ENCODE measurements around the gene THOC2. TPM values are rescaled to one million over a fixed set of nuclear protein-coding genes. Genes with fewer than 3 reads are reported as not detected.

The THOC2 gene
- total RNA-seq, 4 donors from 2014 or later = 111 to 154 (median 114) TPM

- Histone ChIP-seq H3K9me3 (no peaks in the 10 kb centered on the region), H3K4me3 (no peak overlapping the region), H3K4me1 (no peaks in the 10 kb centered on the region), H3K27ac (no peak overlapping the region), H3K36me3 (no peaks in the 10 kb centered on the region), H3K27me3 (no peaks in the 10 kb centered on the region)
- TF ChIP-seq POLR2A (IDR thresholded peaks at IDR 0.05) = no peak
- TF ChIP-seq, protein P1, sequence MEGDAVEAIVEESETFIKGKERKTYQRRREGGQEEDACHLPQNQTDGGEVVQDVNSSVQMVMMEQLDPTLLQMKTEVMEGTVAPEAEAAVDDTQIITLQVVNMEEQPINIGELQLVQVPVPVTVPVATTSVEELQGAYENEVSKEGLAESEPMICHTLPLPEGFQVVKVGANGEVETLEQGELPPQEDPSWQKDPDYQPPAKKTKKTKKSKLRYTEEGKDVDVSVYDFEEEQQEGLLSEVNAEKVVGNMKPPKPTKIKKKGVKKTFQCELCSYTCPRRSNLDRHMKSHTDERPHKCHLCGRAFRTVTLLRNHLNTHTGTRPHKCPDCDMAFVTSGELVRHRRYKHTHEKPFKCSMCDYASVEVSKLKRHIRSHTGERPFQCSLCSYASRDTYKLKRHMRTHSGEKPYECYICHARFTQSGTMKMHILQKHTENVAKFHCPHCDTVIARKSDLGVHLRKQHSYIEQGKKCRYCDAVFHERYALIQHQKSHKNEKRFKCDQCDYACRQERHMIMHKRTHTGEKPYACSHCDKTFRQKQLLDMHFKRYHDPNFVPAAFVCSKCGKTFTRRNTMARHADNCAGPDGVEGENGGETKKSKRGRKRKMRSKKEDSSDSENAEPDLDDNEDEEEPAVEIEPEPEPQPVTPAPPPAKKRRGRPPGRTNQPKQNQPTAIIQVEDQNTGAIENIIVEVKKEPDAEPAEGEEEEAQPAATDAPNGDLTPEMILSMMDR (IDR thresholded peaks at IDR 0.05) = no peak
- no peak for DNase-seq
Observed at GRCh38 chrX:123704781-123705180, 28.1 kb downstream of the THOC2 start.

- TF ChIP-seq, protein P1 (IDR thresholded peaks at IDR 0.05) = no peak
- no peaks in the 10 kb centered on the region for H3K4me1 ChIP-seq
- H3K27me3 ChIP-seq = no peaks in the 10 kb centered on the region
- H3K36me3 ChIP-seq = no peaks in the 10 kb centered on the region
- H3K9me3 ChIP-seq = no peaks in the 10 kb centered on the region
- no peak overlapping the region for H3K27ac ChIP-seq
- no peak overlapping the region for H3K4me3 ChIP-seq
- no peak for DNase-seq
Observed at GRCh38 chrX:123698979-123699520, 33.8 kb downstream of the THOC2 start.

- Histone ChIP-seq H3K36me3 (peaks cover 0 to 4% (median 0%) of the 10 kb centered on the region in 3 donors), H3K9me3 (no peaks in the 10 kb centered on the region), H3K27me3 (no peaks in the 10 kb centered on the region), H3K27ac (no peak overlapping the region), H3K4me3 (no peak overlapping the region), H3K4me1 (no peaks in the 10 kb centered on the region)
- DNase-seq = no peak
- TF ChIP-seq, protein P1 (IDR thresholded peaks at IDR 0.05) = no peak
- TF ChIP-seq POLR2A (IDR thresholded peaks at IDR 0.05) = no peak
Observed at GRCh38 chrX:123696334-123696733, 36.5 kb downstream of the THOC2 start.

GRCh38 chrX:123695242-123695641, 37.6 kb downstream of the THOC2 start:
- H3K9me3 ChIP-seq = no peaks in the 10 kb centered on the region
- H3K36me3 ChIP-seq = peaks cover 0 to 4% (median 0%) of the 10 kb centered on the region in 3 donors
- no peak for DNase-seq
- no peak overlapping the region for H3K27ac ChIP-seq
- no peak overlapping the region for H3K4me3 ChIP-seq
- no peaks in the 10 kb centered on the region for H3K4me1 ChIP-seq
- no peaks in the 10 kb centered on the region for H3K27me3 ChIP-seq
- TF ChIP-seq, protein P1 (IDR thresholded peaks at IDR 0.05) = no peak
- TF ChIP-seq POLR2A (IDR thresholded peaks at IDR 0.05) = no peak

GRCh38 chrX:123691776-123692175, 41.1 kb downstream of the THOC2 start:
- no peaks in the 10 kb centered on the region for H3K4me1 ChIP-seq
- H3K27me3 ChIP-seq = no peaks in the 10 kb centered on the region
- DNase-seq = no peak
- no peaks in the 10 kb centered on the region for H3K9me3 ChIP-seq
- H3K27ac ChIP-seq = no peak overlapping the region
- no peak overlapping the region for H3K4me3 ChIP-seq
- H3K36me3 ChIP-seq = peaks cover 0 to 4% (median 0%) of the 10 kb centered on the region in 3 donors
- TF ChIP-seq POLR2A (IDR thresholded peaks at IDR 0.05) = no peak
- TF ChIP-seq, protein P1 (IDR thresholded peaks at IDR 0.05) = no peak

DNA sequence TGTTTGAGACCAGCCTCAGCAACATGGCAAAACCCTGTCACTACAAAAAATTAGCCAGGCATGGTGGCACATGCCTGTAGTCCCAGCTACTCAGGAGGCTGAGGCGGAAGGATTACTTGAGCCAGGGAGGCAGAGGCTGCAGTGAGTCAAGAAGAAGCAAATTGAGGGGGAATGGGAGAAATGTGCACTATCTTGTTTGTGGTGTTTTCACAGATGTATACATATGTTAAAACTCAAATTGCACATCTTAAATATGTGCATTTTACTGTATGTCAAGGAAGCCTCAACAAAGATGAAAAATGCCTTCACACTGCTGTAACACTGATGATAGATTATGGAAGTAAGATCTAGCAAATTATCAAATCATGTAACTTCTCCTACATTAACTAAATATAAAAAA, 44.3 kb downstream of the THOC2 start:
- Histone ChIP-seq H3K4me3 (no peak overlapping the region), H3K9me3 (no peaks in the 10 kb centered on the region), H3K36me3 (peaks cover 0 to 4% (median 0%) of the 10 kb centered on the region in 3 donors), H3K4me1 (no peaks in the 10 kb centered on the region), H3K27ac (no peak overlapping the region), H3K27me3 (no peaks in the 10 kb centered on the region)
- TF ChIP-seq, protein P1 (IDR thresholded peaks at IDR 0.05) = no peak
- no peak for TF ChIP-seq POLR2A (IDR thresholded peaks at IDR 0.05)
- no peak for DNase-seq
